Measurements from ENCODE around the gene ZNF18. TPM values are rescaled to one million over a fixed set of nuclear protein-coding genes. Genes with fewer than 3 reads are reported as not detected.
"Not testable (repeated sequence)": the region's sequence is repeated elsewhere in the genome, so short reads cannot be mapped to it uniquely, and the experiment has no call there.

ZNF18 gene
- total RNA-seq, 1 donor from 2014 or later: 5.3 TPM

GRCh38 chr17:11950771-11951519 lies 46.3 kb downstream of the ZNF18 start:
- no peak for TF ChIP-seq CTCF (IDR thresholded peaks at IDR 0.05; ENCODE audit: unreplicated experiment)
- Mint-ChIP-seq H3K4me1 (ENCODE audit: unreplicated experiment) (no peaks in the 10 kb centered on the region), H3K36me3 (ENCODE audit: low read depth, unreplicated experiment) (no peaks in the 10 kb centered on the region), H3K9me3 (ENCODE audit: unreplicated experiment) (no peaks in the 10 kb centered on the region), H3K27me3 (ENCODE audit: unreplicated experiment) (peaks cover 1% of the 10 kb centered on the region), H3K4me3 (ENCODE audit: unreplicated experiment) (no peak overlapping the region), H3K27ac (ENCODE audit: unreplicated experiment) (no peak overlapping the region)
- no peak for DNase-seq (ENCODE audit: low spot score)

GRCh38 chr17:11949571-11949970 lies 47.7 kb downstream of the ZNF18 start:
- not testable (repeated sequence) for H3K9me3 Mint-ChIP-seq (ENCODE audit: unreplicated experiment); H3K4me3 Mint-ChIP-seq (ENCODE audit: unreplicated experiment); H3K27me3 Mint-ChIP-seq (ENCODE audit: unreplicated experiment); H3K27ac Mint-ChIP-seq (ENCODE audit: unreplicated experiment); H3K4me1 Mint-ChIP-seq (ENCODE audit: unreplicated experiment); DNase-seq (ENCODE audit: low spot score); H3K36me3 Mint-ChIP-seq (ENCODE audit: low read depth, unreplicated experiment)

- Mint-ChIP-seq H3K27me3 (ENCODE audit: unreplicated experiment) (peaks cover 3% of the 10 kb centered on the region), H3K36me3 (ENCODE audit: low read depth, unreplicated experiment) (no peaks in the 10 kb centered on the region), H3K9me3 (ENCODE audit: unreplicated experiment) (no peaks in the 10 kb centered on the region), H3K4me1 (ENCODE audit: unreplicated experiment) (peaks cover 4% of the 10 kb centered on the region), H3K4me3 (ENCODE audit: unreplicated experiment) (no peak overlapping the region), H3K27ac (ENCODE audit: unreplicated experiment) (no peak overlapping the region)
- no peak for DNase-seq (ENCODE audit: low spot score)
- no peak for TF ChIP-seq CTCF (IDR thresholded peaks at IDR 0.05; ENCODE audit: unreplicated experiment)
Measured at GRCh38 chr17:11948789-11949188, 48.5 kb downstream of the ZNF18 start.

GRCh38 chr17:11944587-11944986 lies 52.7 kb downstream of the ZNF18 start:
- Mint-ChIP-seq H3K9me3 (ENCODE audit: unreplicated experiment) (no peaks in the 10 kb centered on the region), H3K27me3 (ENCODE audit: unreplicated experiment) (peaks cover 4% of the 10 kb centered on the region), H3K36me3 (ENCODE audit: low read depth, unreplicated experiment) (no peaks in the 10 kb centered on the region), H3K4me3 (ENCODE audit: unreplicated experiment) (no peak overlapping the region), H3K27ac (ENCODE audit: unreplicated experiment) (no peak overlapping the region), H3K4me1 (ENCODE audit: unreplicated experiment) (peaks cover 4% of the 10 kb centered on the region)
- no peak for DNase-seq (ENCODE audit: low spot score)
- no peak for TF ChIP-seq CTCF (IDR thresholded peaks at IDR 0.05; ENCODE audit: unreplicated experiment)

- H3K4me1 Mint-ChIP-seq (ENCODE audit: unreplicated experiment): peaks cover 4% of the 10 kb centered on the region
- no peak overlapping the region for H3K27ac Mint-ChIP-seq (ENCODE audit: unreplicated experiment)
- no peak overlapping the region for H3K4me3 Mint-ChIP-seq (ENCODE audit: unreplicated experiment)
- DNase-seq (ENCODE audit: low spot score): no peak
- H3K9me3 Mint-ChIP-seq (ENCODE audit: unreplicated experiment): no peaks in the 10 kb centered on the region
- no peak for TF ChIP-seq CTCF (IDR thresholded peaks at IDR 0.05; ENCODE audit: unreplicated experiment)
- no peaks in the 10 kb centered on the region for H3K36me3 Mint-ChIP-seq (ENCODE audit: low read depth, unreplicated experiment)
- H3K27me3 Mint-ChIP-seq (ENCODE audit: unreplicated experiment): peaks cover 3% of the 10 kb centered on the region
Measured at GRCh38 chr17:11943759-11944347, 53.4 kb downstream of the ZNF18 start.

GRCh38 chr17:11943086-11943485 lies 54.2 kb downstream of the ZNF18 start:
- not testable (repeated sequence) for H3K9me3 Mint-ChIP-seq (ENCODE audit: unreplicated experiment); H3K4me1 Mint-ChIP-seq (ENCODE audit: unreplicated experiment); H3K27ac Mint-ChIP-seq (ENCODE audit: unreplicated experiment); H3K36me3 Mint-ChIP-seq (ENCODE audit: low read depth, unreplicated experiment); DNase-seq (ENCODE audit: low spot score); H3K27me3 Mint-ChIP-seq (ENCODE audit: unreplicated experiment); H3K4me3 Mint-ChIP-seq (ENCODE audit: unreplicated experiment)
